Measurements from ENCODE around the gene SETD1A. TPM values are rescaled to one million over a fixed set of nuclear protein-coding genes. Genes with fewer than 3 reads are reported as not detected.

Gene SETD1A
- total and polyA plus RNA-seq, 2 donors (not counting 1 experiment from before 2014, with no cell fraction given): 1.4 to 3.5 TPM

DNA sequence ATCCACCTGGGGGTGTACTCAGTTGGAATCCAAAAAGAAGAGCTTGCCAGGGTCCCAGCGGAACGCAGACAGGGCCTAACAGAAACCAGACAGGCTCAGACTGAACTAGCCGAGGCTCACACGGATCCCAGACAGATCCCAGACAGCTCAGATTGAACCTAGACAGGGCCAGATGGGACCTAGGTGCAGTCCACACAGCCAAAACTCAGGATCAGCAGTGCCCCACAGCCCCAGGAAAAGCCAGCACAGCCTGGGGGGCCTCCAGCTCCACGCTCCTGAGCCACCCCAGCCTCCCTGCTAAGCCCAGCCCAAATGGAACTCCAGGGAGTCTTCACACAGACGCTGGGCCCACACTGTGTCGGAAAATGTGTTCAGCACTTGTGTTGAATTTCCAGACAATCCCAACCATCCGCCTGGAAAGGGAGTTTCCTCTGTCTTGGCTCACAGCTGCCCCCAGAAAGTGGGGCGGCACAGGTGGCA lies 45.3 kb downstream of the SETD1A start:
- TF ChIP-seq EZH2 (IDR thresholded peaks at IDR 0.05; ENCODE audit: low read length, missing control alignments): no peak
- TF ChIP-seq CTCF (conservative IDR thresholded peaks at IDR 0.05 in 1 of 2, IDR thresholded peaks at IDR 0.05 in 1 of 2; ENCODE audit: low read depth in 1 of 2, low read length in 2 of 2): no peak
- peaks cover 21% of the 10 kb centered on the region for H3K4me1 ChIP-seq (ENCODE audit: control insufficient read depth, extremely low read depth, insufficient read depth, low read length)
- no peak overlapping the region for H3K4me2 ChIP-seq (ENCODE audit: extremely low read depth, insufficient read depth, low read length)
- H3K27ac ChIP-seq (ENCODE audit: insufficient read depth, low read length): no peak overlapping the region
- no peaks in the 10 kb centered on the region for H4K20me1 ChIP-seq (ENCODE audit: control insufficient read depth, extremely low read depth, insufficient read depth, low read length)
- no peak overlapping the region for H3K9ac ChIP-seq (ENCODE audit: insufficient read depth, low read length)
- H2AFZ ChIP-seq (ENCODE audit: low read length): no peak overlapping the region
- no peak overlapping the region for H3K4me3 ChIP-seq (replicated peaks in 1 of 4; ENCODE audit: control extremely low read depth in 1 of 4, insufficient read depth in 1 of 4, low read depth in 3 of 4, low read length in 4 of 4)
- no peaks in the 10 kb centered on the region for H3K79me2 ChIP-seq (ENCODE audit: control insufficient read depth, insufficient read depth, low read length)
- H3K9me3 ChIP-seq (ENCODE audit: control insufficient read depth, insufficient read depth, low read depth, low read length): no peaks in the 10 kb centered on the region
- H3K36me3 ChIP-seq (ENCODE audit: control insufficient read depth, insufficient read depth, low read length): no peaks in the 10 kb centered on the region
- H3K27me3 ChIP-seq (ENCODE audit: control insufficient read depth, insufficient read depth, low read length): no peaks in the 10 kb centered on the region
- DNase-seq (ENCODE audit: low read depth in 2 of 2): no peak

DNA sequence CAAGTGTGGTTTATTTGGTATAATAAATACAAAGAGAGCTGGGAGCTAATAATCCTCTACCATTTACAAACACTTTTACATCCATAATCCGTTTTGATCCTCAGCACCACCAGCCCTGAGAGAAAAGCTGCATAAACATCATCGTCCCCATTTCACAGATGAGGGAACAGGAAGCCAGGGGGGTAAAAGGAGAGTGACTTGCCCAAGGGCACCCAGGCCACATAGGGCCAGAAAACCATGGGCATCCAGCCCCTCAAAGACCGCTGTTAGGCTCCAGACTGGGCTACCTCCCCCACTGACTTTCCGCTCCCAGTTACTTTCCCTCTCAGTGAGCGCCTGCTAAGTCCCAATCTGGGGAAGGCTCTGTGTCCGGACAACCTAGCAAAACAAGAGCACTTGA lies 46.2 kb downstream of the SETD1A start:
- TF ChIP-seq EZH2 (IDR thresholded peaks at IDR 0.05; ENCODE audit: low read length, missing control alignments) (no peak), CTCF (conservative IDR thresholded peaks at IDR 0.05 in 1 of 2, IDR thresholded peaks at IDR 0.05 in 1 of 2; ENCODE audit: low read depth in 1 of 2, low read length in 2 of 2) (no peak)
- no peak overlapping the region for H2AFZ ChIP-seq (ENCODE audit: low read length)
- H3K4me1 ChIP-seq (ENCODE audit: control insufficient read depth, extremely low read depth, insufficient read depth, low read length): peaks cover 13% of the 10 kb centered on the region
- H3K27ac ChIP-seq (ENCODE audit: insufficient read depth, low read length): no peak overlapping the region
- no peak overlapping the region for H3K4me3 ChIP-seq (replicated peaks in 1 of 4; ENCODE audit: control extremely low read depth in 1 of 4, insufficient read depth in 1 of 4, low read depth in 3 of 4, low read length in 4 of 4)
- no peak for DNase-seq (ENCODE audit: low read depth in 2 of 2)
- H3K4me2 ChIP-seq (ENCODE audit: extremely low read depth, insufficient read depth, low read length): no peak overlapping the region
- H3K27me3 ChIP-seq (ENCODE audit: control insufficient read depth, insufficient read depth, low read length): no peaks in the 10 kb centered on the region
- H3K79me2 ChIP-seq (ENCODE audit: control insufficient read depth, insufficient read depth, low read length): no peaks in the 10 kb centered on the region
- H3K36me3 ChIP-seq (ENCODE audit: control insufficient read depth, insufficient read depth, low read length): no peaks in the 10 kb centered on the region
- H3K9me3 ChIP-seq (ENCODE audit: control insufficient read depth, insufficient read depth, low read depth, low read length): no peaks in the 10 kb centered on the region
- H4K20me1 ChIP-seq (ENCODE audit: control insufficient read depth, extremely low read depth, insufficient read depth, low read length): no peaks in the 10 kb centered on the region
- H3K9ac ChIP-seq (ENCODE audit: insufficient read depth, low read length): no peak overlapping the region

- H3K9me3 ChIP-seq (ENCODE audit: control insufficient read depth, insufficient read depth, low read depth, low read length): no peaks in the 10 kb centered on the region
- H2AFZ ChIP-seq (ENCODE audit: low read length): no peak overlapping the region
- DNase-seq (ENCODE audit: low read depth in 2 of 2): no peak
- no peaks in the 10 kb centered on the region for H3K36me3 ChIP-seq (ENCODE audit: control insufficient read depth, insufficient read depth, low read length)
- no peak overlapping the region for H3K4me2 ChIP-seq (ENCODE audit: extremely low read depth, insufficient read depth, low read length)
- H4K20me1 ChIP-seq (ENCODE audit: control insufficient read depth, extremely low read depth, insufficient read depth, low read length): no peaks in the 10 kb centered on the region
- H3K79me2 ChIP-seq (ENCODE audit: control insufficient read depth, insufficient read depth, low read length): no peaks in the 10 kb centered on the region
- no peak overlapping the region for H3K9ac ChIP-seq (ENCODE audit: insufficient read depth, low read length)
- TF ChIP-seq EZH2 (IDR thresholded peaks at IDR 0.05; ENCODE audit: low read length, missing control alignments): no peak
- TF ChIP-seq CTCF (conservative IDR thresholded peaks at IDR 0.05 in 1 of 2, IDR thresholded peaks at IDR 0.05 in 1 of 2; ENCODE audit: low read depth in 1 of 2, low read length in 2 of 2): no peak
- peaks cover 10% of the 10 kb centered on the region for H3K4me1 ChIP-seq (ENCODE audit: control insufficient read depth, extremely low read depth, insufficient read depth, low read length)
- no peak overlapping the region for H3K4me3 ChIP-seq (replicated peaks in 1 of 4; ENCODE audit: control extremely low read depth in 1 of 4, insufficient read depth in 1 of 4, low read depth in 3 of 4, low read length in 4 of 4)
- no peaks in the 10 kb centered on the region for H3K27me3 ChIP-seq (ENCODE audit: control insufficient read depth, insufficient read depth, low read length)
- no peak overlapping the region for H3K27ac ChIP-seq (ENCODE audit: insufficient read depth, low read length)
Observed at GRCh38 chr16:31004658-31005057, 47.1 kb downstream of the SETD1A start.
